Measurements from ENCODE around the gene XKR3.
"Not testable (repeated sequence)": the region's sequence is repeated elsewhere in the genome, so short reads cannot be mapped to it uniquely, and the experiment has no call there.

The XKR3 gene

GRCh38 chr22:16824716-16825687, at the start of gene XKR3:
XKR3 (minus strand) TSS chr22:16825411; CDS start chr22:16808073, 17,338 bp downstream.
- DNase-seq: no peak

- DNase-seq: not testable (repeated sequence)
These were observed 44.4 kb upstream of the XKR3 start for GRCh38 chr22:16869640-16870039.

GRCh38 chr22:16866167-16866566, 41.0 kb upstream of the XKR3 start:
- DNase-seq: no peak

- not testable (repeated sequence) for DNase-seq
These were observed 31.6 kb upstream of the XKR3 start for GRCh38 chr22:16856851-16857250.

- no peak for DNase-seq
These were observed 29.4 kb upstream of the XKR3 start for GRCh38 chr22:16854631-16855030.

GRCh38 chr22:16851268-16851996, 26.2 kb upstream of the XKR3 start:
- DNase-seq: not testable (repeated sequence)

GRCh38 chr22:16847271-16847670, 22.1 kb upstream of the XKR3 start:
- no peak for DNase-seq

GRCh38 chr22:16845881-16846280, 20.7 kb upstream of the XKR3 start:
- DNase-seq: no peak

- no peak for DNase-seq
These were observed 20.3 kb upstream of the XKR3 start for GRCh38 chr22:16845465-16845864.

- DNase-seq: no peak
These were observed 19.3 kb upstream of the XKR3 start for GRCh38 chr22:16844529-16844928.

- DNase-seq: no peak
These were observed 12.9 kb upstream of the XKR3 start for GRCh38 chr22:16838073-16838472.

- no peak for DNase-seq
These were observed 9.8 kb upstream of the XKR3 start for GRCh38 chr22:16834971-16835370.

GRCh38 chr22:16831257-16831656, 6.0 kb upstream of the XKR3 start:
- DNase-seq: no peak

- no peak for DNase-seq
These were observed 4.8 kb upstream of the XKR3 start for GRCh38 chr22:16829985-16830384.

- no peak for DNase-seq
These were observed 3.7 kb upstream of the XKR3 start for GRCh38 chr22:16828876-16829275.

- no peak for DNase-seq
These were observed 2.3 kb upstream of the XKR3 start for GRCh38 chr22:16827506-16827905.

GRCh38 chr22:16819249-16819648, 6.0 kb downstream of the XKR3 start:
- DNase-seq: no peak

- DNase-seq: no peak
These were observed 6.7 kb downstream of the XKR3 start for GRCh38 chr22:16818538-16818937.

GRCh38 chr22:16815073-16815472, 10.1 kb downstream of the XKR3 start:
- DNase-seq: no peak

GRCh38 chr22:16810188-16810802, 14.9 kb downstream of the XKR3 start:
- DNase-seq: no peak

- no peak for DNase-seq
These were observed 16.5 kb downstream of the XKR3 start for GRCh38 chr22:16808744-16809143.

- DNase-seq: no peak
These were observed 18.1 kb downstream of the XKR3 start for GRCh38 chr22:16807109-16807508.

GRCh38 chr22:16806401-16806800, 18.8 kb downstream of the XKR3 start:
- DNase-seq: no peak

- no peak for DNase-seq
These were observed 20.3 kb downstream of the XKR3 start for GRCh38 chr22:16804882-16805281.
